HG02970 (cell line): ENCODE data around the gene GPD2.

ENCODE experiments used
- ATAC-seq: cut with Tn5 transposase; IDR thresholded peaks from one replicate; pipeline ENCODE4 v1.9.1; 2021; ENCODE audit warnings: mild to moderate bottlenecking, moderate library complexity, moderate number of reproducible peaks; ENCODE audit not compliant: unreplicated experiment, low FRiP score

The GPD2 gene

GRCh38 chr2:156435718-156436496 is at the start of gene GPD2:
Gene GPD2, plus strand, starts transcription at chr2:156436379. Its CDS starts 39,727 bp downstream, at chr2:156476106.
- peak; percentile 53 for ATAC-seq

DNA sequence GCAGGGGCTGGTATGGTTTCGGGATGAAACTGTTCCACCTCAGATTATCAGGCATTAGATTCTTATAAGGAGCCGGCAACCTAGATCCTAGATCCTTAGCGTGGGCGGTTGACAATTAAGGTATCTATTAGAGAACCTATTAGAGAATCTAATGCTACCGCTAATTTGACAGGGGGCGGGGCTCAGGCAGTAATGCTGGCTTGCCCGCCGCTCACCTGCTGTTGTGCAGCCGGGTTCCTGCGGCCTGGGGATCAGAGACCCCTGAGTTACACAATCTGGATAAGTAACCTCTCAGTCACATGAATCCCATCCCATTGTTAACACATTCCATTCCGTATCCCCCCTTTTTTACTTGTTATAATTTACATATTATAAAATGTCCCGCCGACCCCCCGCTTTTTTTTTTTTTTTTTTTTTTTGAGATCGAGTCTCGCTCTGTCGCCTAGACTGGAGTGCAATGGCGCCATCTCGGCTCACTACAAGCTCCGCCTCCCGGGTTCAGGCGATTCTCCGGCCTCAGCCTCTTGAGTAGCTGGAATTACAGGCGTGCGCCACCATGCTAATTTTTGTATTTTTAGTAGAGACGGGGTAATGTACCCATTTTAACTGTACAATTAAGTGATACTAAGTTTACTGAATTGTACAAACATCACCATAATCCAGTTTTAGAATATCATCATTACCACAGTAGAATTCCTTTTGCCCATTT is 42.0 kb upstream of the GPD2 start:
- no peak for ATAC-seq

- no peak for ATAC-seq
Measured at GRCh38 chr2:156396126-156396525, 40.1 kb upstream of the GPD2 start.

DNA sequence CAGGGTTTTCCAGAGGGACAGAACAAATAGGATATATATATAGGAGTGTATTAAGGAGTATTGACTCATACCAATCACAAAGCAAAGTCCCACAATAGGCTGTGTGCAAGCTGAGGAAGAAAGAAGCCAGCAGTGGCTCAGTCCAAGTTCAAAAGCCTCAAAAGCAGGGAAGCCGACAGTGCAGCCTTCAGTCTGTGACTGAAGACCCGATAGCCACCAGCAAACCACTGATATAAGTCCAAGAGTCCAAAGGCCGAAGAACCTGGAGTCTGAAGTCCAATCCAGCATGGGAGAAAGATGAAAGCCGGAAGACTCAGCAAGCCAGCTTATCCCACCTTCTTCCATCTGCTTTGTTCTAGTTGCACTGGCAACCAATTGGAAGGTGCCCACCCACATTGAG is 39.0 kb upstream of the GPD2 start:
- ATAC-seq: no peak

GRCh38 chr2:156398176-156398575 is 38.0 kb upstream of the GPD2 start:
- ATAC-seq: no peak

GRCh38 chr2:156399224-156399949 is 36.8 kb upstream of the GPD2 start:
- ATAC-seq: no peak

- peak; percentile 30 for ATAC-seq
Measured at GRCh38 chr2:156399950-156400705, 36.1 kb upstream of the GPD2 start.

DNA sequence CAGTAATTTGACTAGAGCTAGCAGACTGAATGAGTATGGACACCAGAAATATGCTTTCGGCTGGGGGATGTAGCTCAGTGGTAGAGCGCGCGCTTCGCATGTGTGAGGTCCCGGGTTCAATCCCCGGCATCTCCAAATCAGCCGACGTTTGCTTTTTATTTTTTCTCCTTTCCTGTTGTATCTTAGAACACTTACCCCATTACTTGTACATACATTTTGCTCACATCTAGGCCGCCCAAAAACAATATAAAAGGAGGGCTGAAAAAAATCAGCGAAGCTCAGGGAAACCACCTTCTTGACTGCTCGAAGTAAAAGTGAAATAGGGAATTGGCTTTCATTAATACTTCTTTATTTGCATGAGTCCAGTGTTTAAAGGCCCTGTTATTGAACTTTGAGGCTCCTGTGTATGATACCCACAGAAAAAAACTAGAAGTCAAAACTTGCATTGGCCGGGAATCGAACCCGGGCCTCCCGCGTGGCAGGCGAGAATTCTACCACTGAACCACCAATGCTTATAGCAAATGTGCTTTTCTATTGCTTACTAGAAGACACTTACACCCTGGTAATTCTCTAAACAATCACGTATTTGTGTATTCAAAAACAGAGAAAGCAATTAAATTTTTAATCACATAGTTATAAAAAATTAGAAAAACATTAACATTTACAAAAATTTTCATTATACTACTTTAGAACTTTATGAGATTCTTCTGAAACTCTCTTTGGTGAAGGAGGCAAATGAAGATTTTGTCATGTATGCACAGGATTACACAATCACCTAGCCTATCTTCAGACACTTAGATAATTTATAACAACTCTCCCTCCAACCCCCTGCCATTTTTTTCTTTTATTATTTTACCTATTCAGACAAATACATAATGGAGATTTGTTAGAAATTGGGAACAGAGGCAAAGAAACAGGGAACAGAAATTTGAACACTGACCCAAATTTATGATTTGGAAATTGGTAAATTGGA is 35.2 kb upstream of the GPD2 start:
- ATAC-seq: peak; percentile 64

DNA sequence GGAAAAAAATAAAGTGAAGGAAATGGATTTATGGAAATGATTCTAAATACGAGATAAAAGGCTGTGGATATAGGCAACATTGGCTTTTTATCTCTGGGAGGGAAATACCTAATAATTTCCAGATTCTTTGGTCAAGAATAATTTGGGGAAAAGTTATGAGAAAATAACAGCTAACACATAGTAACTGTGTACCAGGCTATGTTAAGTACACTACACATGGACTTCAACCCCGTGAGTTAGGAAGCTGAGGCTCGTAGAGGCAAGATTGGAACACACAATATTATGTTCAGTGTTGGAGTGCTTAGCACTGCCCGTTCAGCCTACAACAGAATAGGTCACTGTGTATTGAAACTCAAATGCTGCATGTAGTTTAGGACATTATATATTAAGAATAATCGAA is 34.3 kb upstream of the GPD2 start:
- ATAC-seq: no peak

GRCh38 chr2:156405586-156405985 is 30.6 kb upstream of the GPD2 start:
- ATAC-seq: no peak

DNA sequence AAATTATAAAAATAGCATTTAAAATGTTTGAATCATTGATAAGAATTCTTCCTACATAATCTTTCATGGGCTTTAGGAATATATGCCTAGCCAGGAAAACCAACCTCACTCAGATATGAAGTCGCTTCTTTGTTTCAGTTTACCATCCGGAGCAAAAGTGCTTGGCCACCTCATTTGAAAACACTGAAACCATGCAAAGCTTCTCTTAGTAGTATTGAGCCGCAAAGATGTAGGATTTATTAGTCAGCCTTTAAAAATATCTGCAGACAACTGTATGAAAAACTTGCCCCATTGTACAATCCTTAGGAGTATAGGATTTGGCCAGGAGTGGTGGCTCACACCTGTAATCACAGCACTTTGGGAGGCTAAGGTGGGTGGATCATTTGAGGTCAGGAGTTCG is 24.3 kb upstream of the GPD2 start:
- no peak for ATAC-seq

- ATAC-seq: no peak
Measured at GRCh38 chr2:156421851-156422250, 14.3 kb upstream of the GPD2 start.

DNA sequence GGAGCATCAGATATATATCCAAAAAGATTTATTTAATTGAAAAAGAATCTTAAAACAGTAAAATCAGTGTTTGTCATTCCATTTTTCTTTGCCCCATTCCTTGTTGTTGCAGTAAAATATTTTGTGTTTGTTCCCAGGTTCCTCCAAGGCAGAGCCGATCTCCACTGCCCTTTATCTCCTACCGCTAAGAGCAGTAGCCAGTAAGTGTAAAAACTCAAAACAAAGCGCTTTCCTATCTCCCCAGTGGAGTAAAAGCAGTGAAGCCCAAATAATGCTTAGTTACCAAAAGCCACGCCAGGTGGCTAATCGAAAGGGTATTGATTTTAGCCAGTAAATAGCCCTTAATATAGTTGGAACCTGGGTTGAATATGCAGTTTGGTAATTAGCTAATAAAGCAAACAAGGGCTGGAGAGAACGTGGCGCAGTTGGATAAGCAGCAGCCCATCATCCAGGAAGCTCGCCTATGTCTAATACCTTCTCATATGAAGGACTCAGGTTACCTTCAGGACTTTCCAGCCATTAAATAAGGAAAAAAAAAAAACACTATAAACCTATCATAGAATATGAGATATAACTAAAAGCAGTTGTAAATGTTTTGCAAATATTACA is 12.4 kb upstream of the GPD2 start:
- ATAC-seq: no peak

DNA sequence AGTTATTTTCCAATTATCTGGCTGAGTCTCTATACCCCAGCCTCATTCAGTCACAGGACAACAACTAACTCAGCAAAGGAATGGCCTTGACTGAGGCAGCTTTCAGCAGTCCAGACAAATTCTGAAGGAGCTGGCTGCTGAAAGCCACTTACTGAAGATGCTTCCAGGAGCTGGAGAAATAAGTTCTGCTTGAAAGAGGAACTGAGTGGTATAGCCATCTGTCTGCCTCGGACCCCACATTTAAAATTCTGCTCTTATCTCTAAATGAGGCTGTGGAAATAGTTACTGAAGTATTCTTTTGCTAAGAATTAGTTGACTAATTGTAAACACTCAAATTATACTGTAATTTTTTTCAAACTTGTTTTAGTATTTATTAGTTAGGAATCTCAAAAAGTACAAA is 9.1 kb upstream of the GPD2 start:
- no peak for ATAC-seq

GRCh38 chr2:156429211-156429610 is 7.0 kb upstream of the GPD2 start:
- no peak for ATAC-seq

GRCh38 chr2:156430236-156430979 is 5.8 kb upstream of the GPD2 start:
- ATAC-seq: no peak

DNA sequence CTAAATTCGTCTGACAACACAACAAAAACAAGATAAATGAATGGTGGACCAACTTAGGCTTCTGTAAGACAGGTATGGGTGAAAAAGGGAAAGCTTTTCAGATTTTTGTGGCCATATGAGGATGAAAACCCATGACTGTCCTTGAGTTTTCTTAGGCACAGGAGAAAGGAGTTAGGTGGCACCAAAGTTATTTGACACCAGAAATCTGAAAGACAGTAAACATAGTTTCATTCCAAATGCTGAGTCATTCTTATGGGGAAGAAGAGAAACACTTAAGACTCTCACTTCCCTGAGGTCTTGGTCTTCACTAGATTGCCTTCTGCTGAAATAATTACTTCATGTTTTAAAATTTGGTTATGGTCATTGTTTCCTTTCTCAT is 5.2 kb upstream of the GPD2 start:
- peak; percentile 49 for ATAC-seq
